Suppressor macrophage treated with lipopolysaccharide for 1 hour (primary cell): ENCODE results near the gene RACGAP1.

Experiments
- DNase-seq, 3 donors: peaks; one replicate each; pipeline ENCODE4 v3.0.0-alpha.2; 2020 to 2022

RACGAP1 gene

GRCh38 chr12:49967042-49967776 is 58.1 kb downstream of the RACGAP1 start:
- DNase-seq, result peak; percentile 88 to 95 (median 93)

DNA sequence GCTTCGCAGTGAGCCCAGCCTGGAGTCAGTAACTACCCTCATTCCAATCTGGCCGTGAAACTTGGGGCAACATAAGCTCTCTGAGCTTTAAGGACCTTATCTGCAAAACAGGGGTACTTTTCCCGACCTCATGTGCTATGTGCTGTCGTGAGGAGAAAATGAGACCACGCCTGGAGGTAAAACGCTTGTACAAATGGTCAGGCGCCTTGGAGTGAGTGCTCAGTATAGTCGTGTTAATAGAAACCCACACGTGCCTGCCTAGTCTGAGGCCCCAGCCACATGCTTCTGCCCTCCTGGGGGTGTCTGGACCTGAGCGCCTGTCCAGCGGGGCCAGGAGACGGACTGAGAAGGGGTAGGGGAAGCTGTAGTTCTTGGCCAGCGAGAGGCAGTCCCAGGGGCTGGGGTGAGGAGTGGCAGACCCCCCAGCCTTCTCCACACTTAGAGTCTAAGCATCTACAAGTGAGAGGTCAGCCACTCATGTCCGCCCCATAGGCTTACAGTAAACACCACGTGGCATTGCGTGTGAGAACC is 58.7 kb downstream of the RACGAP1 start:
- DNase-seq, result no peak

DNA sequence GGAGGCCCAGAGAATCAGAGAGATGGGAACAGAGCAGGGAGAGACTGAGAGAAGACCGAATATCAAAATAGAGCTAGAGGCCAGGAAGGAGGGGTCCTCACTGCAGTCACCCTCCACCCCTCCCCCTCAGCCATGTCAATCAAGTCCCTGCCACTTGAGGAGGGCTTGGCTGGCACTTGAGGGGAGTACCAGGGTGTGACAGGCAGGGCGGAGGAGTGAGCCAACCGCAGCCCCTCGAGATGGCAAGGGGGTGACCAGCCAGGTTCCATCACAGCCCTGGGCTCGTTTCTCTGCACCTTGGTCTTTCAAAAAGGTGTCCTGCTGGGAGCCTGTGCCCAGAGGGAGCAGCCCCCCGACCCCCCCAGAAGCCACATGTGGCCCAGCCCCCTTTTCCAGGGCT is 59.5 kb downstream of the RACGAP1 start:
- DNase-seq, result no peak

DNA sequence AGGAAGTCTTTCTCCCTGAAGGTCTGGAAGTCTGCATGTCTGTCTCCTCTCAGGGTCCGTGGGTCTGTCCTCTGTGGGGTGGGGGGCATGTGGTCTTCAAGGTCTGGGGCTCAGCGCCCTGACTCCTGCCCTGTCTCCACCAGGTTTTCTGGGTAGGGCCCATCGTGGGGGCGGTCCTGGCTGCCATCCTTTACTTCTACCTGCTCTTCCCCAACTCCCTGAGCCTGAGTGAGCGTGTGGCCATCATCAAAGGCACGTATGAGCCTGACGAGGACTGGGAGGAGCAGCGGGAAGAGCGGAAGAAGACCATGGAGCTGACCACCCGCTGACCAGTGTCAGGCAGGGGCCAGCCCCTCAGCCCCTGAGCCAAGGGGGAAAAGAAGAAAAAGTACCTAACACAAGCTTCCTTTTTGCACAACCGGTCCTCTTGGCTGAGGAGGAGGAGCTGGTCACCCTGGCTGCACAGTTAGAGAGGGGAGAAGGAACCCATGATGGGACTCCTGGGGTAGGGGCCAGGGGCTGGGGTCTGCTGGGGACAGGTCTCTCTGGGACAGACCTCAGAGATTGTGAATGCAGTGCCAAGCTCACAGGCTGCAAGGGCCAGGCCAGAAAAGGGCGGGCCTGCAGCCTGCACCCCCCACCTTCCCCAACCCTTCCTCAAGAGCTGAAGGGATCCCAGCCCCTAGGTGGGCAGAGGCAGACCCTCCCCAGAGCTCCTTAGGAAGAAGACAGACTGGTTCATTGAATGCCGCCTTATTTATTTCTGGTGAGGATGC is 60.3 kb downstream of the RACGAP1 start:
- DNase-seq, result no peak

GRCh38 chr12:49963976-49964815 is 61.1 kb downstream of the RACGAP1 start:
- DNase-seq, result no peak

DNA sequence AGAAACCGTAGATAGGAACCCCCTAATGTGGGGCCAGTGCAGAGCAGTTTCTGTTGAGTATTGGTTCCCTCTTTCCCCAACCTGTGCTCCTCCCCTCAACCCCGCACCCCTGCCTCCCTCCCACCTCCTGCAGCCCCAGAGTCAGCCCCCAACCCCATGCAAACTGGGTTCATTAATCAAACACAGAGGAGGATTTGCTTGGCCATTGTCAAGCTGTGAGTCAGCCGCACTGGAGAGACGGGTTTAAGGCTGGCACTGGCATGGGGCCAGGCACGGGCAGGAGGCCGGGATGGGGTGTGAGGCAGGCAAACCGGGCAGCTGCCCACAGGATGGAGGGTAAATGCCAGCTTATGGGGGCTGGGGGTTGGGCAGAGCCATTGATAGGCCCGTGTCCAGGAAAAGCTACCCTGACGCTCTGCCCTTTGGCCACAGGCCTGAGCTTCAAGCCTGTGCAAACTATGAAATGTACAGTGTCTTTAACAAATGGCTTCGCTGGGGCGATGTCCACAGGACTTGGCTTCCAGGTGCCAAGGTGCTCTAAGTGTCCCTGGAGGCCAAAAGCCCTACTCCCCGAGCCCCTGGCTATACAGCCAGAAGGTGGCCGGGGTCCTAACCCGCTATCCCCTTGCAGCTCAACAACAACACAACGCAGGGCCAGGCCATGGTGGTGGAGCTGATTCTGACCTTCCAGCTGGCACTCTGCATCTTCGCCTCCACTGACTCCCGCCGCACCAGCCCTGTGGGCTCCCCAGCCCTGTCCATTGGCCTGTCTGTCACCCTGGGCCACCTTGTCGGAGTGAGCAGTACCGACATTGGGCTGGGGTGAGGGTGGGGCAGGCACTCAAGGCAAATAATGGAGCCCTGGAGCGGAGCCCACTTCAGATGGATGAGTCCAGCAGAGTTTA is 62.2 kb downstream of the RACGAP1 start:
- no peak for DNase-seq

- DNase-seq, result no peak
Measured at GRCh38 chr12:49961993-49962764, 63.1 kb downstream of the RACGAP1 start.

GRCh38 chr12:49961111-49961922 is 64.0 kb downstream of the RACGAP1 start, which contains the start of gene AQP5:
Gene AQP5, plus strand, starts transcription at chr12:49961872. Its CDS starts 146 bp downstream, at chr12:49962018.
- DNase-seq, result peak in 2 of 3 donors; percentile 39 to 46

GRCh38 chr12:49960474-49961110 is 64.7 kb downstream of the RACGAP1 start:
- no peak for DNase-seq

DNA sequence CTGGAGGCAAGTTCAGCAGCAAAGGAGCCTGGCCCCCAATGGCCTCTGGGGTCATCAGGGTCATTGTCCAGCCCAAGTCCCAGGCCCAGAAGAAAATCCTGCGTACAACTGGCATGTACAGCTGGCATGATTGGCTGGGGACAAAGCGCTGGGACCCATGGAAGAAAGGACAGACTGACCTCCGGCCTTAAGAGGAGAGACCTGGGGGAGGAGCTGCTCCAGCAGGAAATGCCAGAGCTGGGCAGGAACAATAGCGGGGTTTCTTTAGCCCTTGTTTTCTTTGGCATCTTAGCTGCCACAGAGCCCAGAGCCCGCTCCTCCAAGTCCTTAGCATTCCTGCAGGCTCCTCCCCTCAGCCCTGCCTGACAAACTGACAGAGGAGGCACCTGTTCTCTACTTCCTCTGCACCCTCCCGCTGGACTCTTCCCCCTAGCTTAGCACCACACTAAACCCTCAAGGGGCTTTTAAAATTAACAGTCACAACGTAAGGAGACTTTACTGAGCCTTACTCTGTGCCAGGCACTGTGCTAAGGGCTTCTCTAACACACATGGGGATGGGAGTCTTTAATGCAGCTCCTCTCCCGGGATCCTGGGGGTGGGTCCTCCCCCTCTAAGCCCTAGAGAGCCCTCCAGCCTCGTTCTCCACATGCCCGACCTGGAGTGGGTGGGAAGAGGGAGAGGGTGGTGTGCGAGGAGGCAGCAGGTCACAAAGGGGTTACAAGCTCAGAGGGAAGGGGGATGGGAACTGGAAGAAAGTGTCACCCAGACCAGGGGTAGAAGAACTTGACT is 65.4 kb downstream of the RACGAP1 start:
- no peak for DNase-seq

DNA sequence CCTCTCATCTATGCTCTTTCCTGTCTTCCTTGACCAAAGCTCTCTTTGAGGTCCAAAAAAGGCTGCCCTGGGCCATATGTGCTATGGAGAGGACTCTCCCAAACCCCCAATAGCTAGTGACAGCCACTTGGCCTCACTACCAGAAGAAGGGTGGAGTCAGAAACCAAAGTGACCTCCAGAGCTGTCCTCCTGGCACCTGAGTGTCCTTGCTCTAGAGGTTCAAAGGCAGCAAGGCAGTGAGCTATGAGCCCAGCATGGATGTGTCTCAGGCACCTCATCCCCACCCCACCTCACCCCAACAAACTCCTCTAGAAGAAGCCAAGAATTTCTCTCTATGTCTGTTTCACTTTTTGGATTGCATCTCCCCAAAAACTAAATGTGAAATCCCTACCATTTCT is 67.7 kb downstream of the RACGAP1 start:
- no peak for DNase-seq

- no peak for DNase-seq
Measured at GRCh38 chr12:49956663-49957569, 68.4 kb downstream of the RACGAP1 start.

GRCh38 chr12:49955899-49956662 is 69.2 kb downstream of the RACGAP1 start:
- DNase-seq, result peak in 2 of 3 donors; percentile 32 to 45

- DNase-seq, result no peak
Measured at GRCh38 chr12:49954863-49955830, 70.1 kb downstream of the RACGAP1 start.
